Putamen (tissue), 1 donor: Measurements from ENCODE around the gene SCUBE1.
"Not testable (repeated sequence)": the region's sequence is repeated elsewhere in the genome, so short reads cannot be mapped to it uniquely, and the experiment has no call there.

ENCODE experiments used
- DNase-seq: peaks from one replicate; pipeline ENCODE4 v3.0.0-alpha.2; 2016; ENCODE audit warnings: low spot score

SCUBE1 gene

GRCh38 chr22:43356881-43357280 lies 13.7 kb upstream of the SCUBE1 start:
- no peak for DNase-seq

GRCh38 chr22:43355688-43356087 lies 12.5 kb upstream of the SCUBE1 start:
- DNase-seq: not testable (repeated sequence)

- DNase-seq: no peak
These were observed 8.8 kb upstream of the SCUBE1 start for GRCh38 chr22:43351966-43352345.

GRCh38 chr22:43349636-43350035 lies 6.5 kb upstream of the SCUBE1 start:
- DNase-seq: no peak

- DNase-seq: peak; percentile 10
These were observed 3.4 kb upstream of the SCUBE1 start for GRCh38 chr22:43346521-43346929.

- DNase-seq: no peak
These were observed 2.7 kb upstream of the SCUBE1 start for GRCh38 chr22:43345761-43346301.

GRCh38 chr22:43345356-43345755 lies 2.2 kb upstream of the SCUBE1 start:
- DNase-seq: no peak

GRCh38 chr22:43344520-43344787 lies 1.3 kb upstream of the SCUBE1 start:
- no peak for DNase-seq

GRCh38 chr22:43343670-43344519 lies 723 bp upstream of the SCUBE1 start:
- DNase-seq: no peak

- no peak for DNase-seq
These were observed 568 bp downstream of the SCUBE1 start for GRCh38 chr22:43342347-43343261.

- no peak for DNase-seq
These were observed 1.6 kb downstream of the SCUBE1 start for GRCh38 chr22:43341565-43341964.

- DNase-seq: no peak
These were observed 4.3 kb downstream of the SCUBE1 start for GRCh38 chr22:43338766-43339345.

GRCh38 chr22:43337946-43338345 lies 5.2 kb downstream of the SCUBE1 start:
- no peak for DNase-seq

GRCh38 chr22:43337385-43337784 lies 5.8 kb downstream of the SCUBE1 start:
- no peak for DNase-seq

- DNase-seq: no peak
These were observed 8.8 kb downstream of the SCUBE1 start for GRCh38 chr22:43334378-43334777.

GRCh38 chr22:43333978-43334377 lies 9.2 kb downstream of the SCUBE1 start:
- no peak for DNase-seq

GRCh38 chr22:43333156-43333555 lies 10.0 kb downstream of the SCUBE1 start:
- DNase-seq: no peak

- DNase-seq: no peak
These were observed 11.5 kb downstream of the SCUBE1 start for GRCh38 chr22:43331698-43332097.

GRCh38 chr22:43331069-43331451 lies 12.1 kb downstream of the SCUBE1 start:
- no peak for DNase-seq

GRCh38 chr22:43330178-43331068 lies 12.7 kb downstream of the SCUBE1 start:
- DNase-seq: no peak

- DNase-seq: no peak
These were observed 14.1 kb downstream of the SCUBE1 start for GRCh38 chr22:43329061-43329460.

- DNase-seq: no peak
These were observed 16.1 kb downstream of the SCUBE1 start for GRCh38 chr22:43327157-43327438.
